HG02623 (cell line): ENCODE data around the gene SCARB1.

Experiments
- ATAC-seq: cut with Tn5 transposase; IDR thresholded peaks from one replicate; pipeline ENCODE4 v1.9.1; 2021; ENCODE audit warnings: moderate library complexity; ENCODE audit not compliant: unreplicated experiment

The SCARB1 gene

DNA sequence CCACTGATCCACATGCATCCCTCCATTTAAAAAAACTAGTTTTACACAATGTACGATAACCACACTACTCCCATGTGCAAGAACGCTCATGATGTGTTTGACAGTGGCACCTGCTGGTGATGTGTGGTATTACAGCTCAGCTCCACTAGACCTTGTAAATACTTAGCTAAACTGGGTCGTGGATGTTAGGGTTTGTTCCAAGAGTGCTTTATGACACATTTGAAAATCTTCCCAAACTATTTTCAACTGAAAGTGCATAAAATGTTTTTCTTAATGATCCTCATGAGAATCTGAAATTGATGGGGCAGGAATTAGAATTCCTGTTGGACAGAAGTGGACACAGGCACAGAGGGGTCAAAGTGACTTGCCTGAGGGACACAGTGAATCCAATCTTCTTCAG lies 99.2 kb downstream of the SCARB1 start:
- no peak for ATAC-seq

DNA sequence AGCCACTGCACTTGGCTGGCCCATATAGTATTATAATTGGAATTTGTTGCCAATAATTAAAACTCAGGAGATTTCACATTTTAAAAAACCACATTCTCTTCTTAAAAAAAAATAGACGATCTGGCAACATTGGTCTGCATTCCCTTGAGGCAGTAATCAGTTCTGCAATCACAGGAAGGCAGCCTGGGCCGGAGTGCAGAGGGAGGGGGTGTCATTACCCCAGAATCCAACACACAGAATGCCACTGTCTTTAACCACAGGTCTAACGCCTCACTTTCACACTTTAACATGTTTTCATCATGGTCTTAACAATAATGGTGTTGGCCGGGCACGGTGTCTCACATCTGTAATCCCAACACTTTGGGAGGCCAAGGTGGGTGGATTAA lies 100.1 kb downstream of the SCARB1 start:
- no peak for ATAC-seq

DNA sequence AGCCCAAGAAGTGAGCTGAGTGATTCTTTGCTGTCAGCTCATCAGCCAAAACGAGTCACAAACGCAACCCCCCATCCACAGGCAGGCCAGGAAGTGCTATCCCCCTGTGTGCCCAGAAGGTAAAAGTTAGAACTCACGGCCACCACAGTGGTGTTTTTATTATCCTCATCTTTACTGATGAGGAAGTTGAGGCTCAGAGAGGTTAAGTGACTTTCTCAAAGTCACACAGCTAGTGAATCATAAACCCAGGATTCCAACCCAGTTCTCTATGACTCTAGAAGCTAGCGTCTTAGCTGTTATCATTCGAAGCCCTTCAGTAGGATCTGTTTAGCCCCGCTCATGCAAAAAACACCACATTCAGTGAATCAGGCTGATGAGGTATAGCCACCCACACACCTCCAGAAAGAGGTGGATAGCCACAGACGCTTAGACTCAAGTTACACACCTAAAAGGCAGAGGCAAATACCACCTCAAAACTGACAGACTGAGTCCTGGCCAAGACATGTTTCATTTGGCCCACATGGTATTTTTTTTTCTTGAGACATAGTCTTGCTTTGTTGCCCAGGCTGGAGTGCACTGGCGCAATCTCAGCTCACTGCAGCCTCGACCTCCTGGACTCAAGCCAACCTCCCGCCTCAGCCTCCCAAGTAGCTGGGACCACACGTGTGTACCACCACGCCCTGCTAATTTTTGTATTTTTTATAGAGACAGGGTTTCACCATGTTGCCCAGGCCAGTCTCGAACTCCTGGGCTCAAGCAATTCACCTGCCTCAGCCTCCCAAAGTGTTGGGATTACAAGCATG lies 100.7 kb downstream of the SCARB1 start:
- no peak for ATAC-seq

DNA sequence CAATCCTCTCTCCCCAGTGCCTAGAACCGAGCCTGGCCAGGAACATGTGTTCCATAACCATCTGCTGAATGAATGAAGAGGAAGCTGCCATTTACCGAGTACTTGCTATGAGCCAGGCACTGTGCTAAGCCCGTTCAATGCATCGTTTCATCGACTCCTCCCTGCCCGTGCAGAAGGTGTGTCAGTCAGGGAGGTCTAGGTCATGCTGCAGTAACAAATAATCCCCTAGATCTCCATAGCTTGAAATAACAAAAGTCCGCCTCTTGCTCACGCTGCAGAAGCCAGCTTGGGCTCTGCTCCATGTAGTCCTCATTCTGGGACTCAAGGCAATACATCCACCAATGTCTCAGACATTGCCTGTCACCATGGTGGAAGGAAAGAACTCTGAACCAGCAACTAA lies 101.3 kb downstream of the SCARB1 start:
- ATAC-seq, result no peak

DNA sequence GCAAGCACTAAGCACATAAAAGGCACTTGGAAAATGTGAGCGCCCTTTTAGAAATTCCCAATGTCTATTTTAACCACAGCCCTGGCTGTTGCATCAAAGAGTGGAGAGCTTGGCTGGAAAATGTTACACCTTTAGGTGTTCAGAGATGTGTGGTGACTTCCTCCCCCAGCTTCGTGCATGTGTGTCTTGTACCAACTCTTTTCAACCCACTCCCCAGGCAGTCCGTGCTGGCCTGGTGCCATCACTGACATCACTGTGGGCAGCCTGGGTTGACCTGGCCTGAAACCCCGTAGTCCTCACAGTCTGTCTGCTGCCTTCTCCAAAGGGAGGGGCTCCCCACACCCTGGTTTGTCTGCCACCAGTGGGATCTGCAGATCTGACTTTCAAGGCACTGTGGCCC lies 101.8 kb downstream of the SCARB1 start:
- ATAC-seq, result no peak

DNA sequence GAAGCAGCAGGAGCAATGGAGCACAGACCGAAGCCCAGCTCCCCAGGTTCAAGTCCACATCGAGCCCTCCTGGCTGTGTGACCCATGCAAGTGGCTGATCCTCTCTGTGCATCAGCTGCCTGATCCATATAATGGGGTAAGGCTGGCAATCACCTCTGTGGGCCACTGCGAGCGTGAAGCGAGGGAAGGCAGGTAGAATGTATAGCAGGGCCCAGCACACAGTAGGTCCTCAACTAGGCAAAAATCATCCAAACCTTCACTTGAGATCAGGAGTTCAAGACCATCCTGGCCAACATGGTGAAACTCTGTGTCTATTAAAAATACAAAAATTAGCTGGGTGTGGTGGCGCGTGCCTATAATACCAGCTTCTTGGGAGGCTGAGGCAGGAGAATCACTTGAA lies 102.6 kb downstream of the SCARB1 start:
- ATAC-seq, result no peak

DNA sequence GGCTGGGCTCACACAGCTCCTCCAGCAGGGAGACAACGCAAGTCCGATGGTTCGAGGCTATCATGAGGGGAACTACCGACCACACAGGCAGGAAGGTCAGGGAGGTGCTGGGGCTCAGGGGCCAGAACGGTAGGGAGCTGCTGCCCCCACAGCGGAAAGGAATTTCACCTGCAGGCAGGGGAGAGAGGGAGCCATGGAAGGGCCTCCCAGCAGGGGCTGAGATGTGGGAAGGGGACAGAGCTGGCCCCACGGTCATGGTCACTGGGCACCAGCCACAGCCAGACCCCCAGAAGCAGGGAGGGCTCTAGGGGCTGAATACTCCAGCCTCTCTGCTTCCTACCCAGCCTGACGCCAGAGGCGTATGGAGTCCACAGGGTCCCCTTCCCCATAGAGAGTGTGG lies 103.1 kb downstream of the SCARB1 start:
- no peak for ATAC-seq

DNA sequence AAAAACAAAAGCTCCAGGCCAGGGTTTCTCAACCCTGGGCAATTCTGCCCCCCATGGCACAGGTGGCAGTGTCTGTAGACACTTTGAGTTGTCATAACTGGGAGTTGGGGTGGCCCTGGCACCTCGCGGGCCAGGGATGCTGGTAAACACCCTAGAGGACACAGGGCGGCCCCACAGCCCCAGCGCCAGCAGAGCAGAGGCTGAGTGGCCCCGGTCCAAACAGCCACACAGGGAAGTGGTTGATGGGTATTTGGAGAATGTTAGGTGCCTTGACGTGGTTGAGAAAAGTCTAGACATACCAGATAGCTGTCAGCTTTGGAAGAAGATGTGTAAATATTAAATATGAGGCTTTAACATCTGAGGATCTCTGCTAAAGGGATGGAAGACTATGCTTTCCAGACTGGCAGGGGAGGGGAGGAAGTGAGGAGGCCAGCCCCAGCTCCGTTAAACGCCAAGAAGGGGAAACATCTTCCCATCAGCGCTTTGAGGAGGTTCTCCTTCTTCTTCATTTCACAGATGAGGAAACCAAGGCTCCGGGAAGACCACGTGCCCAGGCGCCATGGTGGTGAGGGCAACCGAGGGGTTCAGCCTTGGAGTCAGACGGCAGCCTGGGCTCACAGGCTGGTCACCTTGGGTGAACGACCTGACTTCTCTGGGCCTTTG lies 103.7 kb downstream of the SCARB1 start:
- no peak for ATAC-seq

DNA sequence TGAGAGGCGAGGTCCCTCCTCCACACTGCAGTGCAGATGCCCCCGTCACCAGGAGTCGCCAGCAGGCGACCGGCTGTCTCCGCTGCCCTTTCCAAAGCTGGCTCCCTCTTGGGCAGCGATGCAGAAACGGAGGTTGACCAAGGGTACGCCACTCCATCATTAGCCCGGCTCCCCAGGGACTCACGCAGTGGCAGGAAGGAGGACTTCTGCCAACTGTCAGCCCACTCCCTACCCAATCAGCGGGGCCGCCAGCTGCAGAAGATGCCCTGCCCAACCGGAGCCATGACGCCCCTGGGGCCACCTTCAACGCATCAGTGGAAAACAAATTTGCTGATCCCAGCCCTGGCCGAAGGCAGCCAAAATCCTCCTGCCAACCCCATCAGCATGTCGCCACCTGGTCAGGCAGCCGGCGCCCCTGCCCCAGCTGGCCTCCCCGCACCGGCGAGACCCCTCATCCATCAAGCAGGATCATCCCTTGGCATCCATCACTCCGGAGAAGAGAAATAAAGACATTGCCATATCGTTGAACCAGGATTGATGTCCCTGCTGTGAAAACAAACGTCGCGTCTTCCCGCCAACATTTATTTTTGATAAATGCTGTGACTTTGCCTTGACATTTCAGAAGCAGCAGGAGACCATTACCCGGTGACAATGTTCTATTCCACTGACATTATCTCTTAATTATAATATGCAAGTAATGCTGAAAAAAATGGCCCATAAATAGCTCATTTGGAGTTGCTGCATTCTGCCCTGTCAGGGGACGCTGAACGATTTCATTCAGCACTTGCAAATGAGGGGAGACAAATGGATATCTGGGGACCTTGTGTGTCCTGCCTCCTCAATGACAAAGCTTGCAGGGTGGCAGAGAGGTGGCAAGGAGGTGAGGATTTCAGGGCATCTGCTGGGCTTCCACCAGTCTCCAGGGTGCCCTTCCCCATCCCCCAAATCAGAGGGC lies 105.1 kb downstream of the SCARB1 start:
- no peak for ATAC-seq

DNA sequence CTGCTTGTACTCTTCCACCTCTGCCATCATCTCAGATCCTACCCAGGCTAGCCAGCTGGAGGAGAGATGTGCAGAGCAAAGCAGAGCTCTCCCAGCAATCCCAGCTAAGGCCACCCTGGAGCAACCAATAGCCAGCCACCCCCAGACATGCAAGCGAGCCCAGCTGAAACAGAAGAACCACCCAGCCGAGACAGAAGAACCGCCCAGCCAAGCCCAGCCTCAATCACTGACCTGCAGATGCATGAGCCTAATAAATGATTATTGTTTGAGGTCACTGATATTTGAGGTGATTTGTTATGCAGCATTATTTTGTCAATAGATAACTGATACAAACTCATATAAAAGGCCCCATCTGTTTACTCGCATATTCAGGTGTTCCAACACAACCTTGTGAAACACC lies 106.3 kb downstream of the SCARB1 start:
- ATAC-seq, result no peak

DNA sequence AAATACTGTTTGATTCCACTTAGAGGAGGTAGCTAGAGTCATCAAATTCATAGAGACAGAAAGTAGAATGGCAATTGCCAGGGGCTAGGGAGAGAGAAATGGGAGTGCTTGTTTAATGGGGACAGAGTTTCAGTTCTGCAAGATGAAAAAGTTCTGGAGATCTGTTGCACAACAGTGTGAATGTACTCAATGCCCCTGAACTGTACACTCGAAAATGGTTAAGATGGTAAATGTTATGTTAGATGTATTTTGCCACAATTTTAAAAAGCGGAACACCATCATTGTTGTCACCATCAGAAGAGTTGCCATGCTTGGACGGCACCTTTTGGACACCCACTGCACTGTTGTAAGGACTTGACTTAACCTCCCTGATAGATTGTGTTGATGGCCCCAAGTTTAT lies 106.9 kb downstream of the SCARB1 start:
- no peak for ATAC-seq

DNA sequence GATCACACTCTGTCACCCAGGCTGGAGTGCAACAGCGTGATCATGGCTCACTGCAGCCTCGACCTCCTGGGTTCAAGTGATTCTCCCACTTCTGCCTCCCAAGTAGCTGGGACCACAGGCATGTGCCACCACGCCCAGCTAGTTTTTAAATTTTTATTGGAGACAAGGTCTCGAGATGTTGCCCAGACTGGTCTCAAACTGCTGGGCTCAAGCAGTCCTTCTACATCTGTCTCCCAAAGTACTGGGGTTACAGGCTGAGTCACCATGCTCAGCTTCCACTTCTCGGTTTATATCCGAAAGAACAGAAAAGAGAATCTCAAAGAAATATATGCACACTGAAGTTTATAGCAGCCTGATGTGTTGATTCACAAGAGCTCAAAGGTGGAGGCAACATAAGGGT lies 107.5 kb downstream of the SCARB1 start:
- no peak for ATAC-seq

DNA sequence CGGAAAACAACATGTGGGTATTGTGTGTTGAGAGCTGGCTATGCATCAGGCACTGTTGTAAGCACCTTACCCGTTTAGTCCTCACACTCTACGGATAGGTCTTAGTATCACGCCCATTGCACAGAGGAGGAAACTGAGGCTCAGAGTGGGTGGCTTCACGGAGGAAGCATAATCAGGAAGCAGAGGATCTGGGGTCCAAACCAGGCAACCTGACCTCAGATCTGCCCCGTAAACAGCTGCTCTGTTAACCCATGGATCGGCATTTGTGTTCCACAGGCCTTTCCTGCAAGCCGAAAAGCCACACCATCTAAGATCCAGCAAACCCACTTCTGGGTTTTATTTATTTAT lies 107.9 kb downstream of the SCARB1 start:
- ATAC-seq, result no peak

DNA sequence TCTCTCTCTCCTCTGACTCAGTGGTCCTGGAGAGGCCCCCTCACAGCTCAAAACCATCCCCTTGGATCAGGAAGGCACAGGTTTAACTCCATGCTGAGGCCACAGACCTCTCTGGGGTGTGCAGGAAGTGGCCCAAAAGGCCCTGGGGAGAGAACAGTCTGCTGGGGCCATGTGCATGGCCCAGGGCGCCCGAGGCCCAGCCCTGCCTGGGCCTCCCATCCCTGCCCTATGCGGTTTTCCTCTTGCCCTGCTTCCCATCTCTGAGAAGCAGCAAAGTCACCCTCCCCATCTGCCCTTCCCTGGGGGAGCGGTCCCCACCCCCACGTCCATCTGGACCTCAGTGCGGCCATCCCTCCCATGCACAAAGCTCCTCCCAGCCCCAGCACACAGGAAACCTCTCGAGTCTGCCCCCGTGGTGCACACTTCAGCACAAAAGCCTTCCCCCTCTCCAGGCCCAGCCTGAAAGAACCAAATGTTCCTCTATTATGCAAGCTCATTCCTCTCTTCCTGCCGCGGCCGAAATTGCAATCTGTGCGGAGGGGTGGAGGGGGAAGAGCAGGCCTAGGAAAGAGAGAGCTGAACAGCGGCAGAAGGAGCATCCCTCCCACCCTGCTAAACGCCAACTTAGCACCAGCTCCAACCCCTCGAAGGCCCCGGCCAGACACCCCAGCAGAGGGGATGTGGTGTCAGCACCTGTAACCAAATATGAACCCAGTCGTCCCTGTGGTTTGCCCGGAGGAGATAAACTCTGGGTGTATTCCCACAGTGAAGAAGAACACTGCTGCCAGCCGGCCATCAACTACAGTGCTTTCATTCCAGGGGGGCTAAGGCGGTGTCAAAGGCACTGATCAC lies 108.5 kb downstream of the SCARB1 start:
- ATAC-seq, result no peak

DNA sequence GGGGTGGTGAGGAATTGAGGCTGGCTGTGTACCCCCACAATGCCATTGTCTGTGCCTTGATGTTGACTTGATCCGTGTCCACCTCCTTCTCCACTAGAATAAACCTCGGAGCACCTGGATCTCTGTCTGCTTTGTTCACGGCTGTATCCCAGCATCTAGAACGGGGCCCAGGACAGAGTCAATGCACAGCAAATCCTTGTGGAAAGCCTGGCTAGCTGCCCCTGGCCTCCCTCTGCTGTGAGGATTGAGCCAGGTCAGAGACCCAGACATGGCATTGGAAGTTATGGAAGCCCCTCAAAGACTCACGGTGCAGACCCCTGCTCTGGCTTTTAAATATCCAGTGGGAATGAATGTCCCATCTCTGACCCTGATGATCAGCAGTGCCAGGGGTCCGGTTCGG lies 109.2 kb downstream of the SCARB1 start:
- ATAC-seq, result no peak

DNA sequence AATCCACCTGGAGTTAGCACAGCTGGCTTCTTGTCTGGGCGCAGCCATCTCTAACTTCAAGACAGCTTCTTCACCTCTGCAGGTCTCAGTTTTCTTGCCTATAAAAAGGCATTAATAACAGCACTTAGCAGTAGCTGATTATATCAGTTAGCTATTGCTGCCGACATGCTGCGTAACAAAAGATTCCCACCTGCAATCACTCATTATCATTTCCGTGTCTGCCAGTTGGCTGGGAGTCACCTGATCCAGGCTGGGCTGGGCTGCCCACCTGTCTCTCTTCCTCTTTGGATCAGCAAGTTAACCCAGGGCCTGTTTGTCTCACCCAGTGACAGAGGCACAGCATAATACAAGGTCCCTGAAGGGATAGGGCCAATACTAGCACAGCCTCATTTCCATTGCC lies 109.7 kb downstream of the SCARB1 start:
- no peak for ATAC-seq

DNA sequence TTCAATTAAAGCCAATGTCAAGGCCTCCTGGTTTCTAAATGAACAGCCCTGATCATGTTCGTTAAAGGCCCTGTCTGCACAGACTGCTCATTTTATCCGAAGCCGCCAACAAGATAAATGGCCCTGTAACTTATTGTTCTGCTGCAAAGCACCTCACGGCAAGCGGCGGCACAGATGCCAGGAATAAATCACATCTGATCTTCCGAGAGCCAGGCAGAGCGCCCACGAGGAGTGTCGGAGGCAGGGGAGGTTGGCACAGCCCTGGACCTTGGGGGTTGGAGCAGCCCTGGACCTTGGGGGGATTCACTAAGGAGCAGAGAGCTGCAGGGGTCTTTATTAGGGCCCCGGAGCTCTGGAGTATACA lies 110.5 kb downstream of the SCARB1 start:
- no peak for ATAC-seq

DNA sequence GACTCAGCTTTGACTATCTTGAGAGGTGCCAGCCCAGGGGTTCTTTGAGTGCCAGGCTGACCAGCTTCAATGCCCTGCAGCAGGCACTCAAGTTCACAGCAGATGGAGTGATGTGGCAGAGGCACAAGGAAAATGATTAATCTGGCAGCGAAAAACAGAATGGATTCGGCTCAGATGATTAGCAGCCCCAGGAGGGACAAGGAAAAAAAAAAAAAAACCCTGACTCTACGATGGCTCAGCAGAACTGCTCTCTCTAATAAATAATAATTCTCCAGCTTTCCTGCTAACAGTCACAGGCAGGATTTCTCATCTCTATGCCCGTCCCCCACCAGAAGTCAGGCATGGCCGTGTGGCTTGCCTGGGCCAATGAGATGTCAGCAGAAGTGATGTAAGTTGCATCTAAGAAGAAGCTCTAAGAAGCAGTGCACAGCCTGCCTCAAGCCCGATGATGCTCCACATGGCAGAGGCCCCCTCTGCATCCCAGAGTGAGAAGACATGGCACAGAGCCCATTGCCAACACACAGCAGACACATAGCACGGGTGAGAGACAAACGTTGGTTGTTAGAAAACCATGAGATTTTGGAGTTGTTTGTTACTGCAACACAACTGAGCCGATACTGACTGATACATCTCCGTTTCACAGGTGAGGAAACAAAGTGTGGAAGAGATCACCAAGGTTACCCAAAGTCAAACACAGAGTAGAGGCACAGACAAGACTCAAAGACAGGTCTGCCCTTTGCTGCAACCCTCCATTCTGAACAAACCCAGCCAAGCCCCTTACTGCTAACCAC lies 111.0 kb downstream of the SCARB1 start:
- ATAC-seq, result no peak

DNA sequence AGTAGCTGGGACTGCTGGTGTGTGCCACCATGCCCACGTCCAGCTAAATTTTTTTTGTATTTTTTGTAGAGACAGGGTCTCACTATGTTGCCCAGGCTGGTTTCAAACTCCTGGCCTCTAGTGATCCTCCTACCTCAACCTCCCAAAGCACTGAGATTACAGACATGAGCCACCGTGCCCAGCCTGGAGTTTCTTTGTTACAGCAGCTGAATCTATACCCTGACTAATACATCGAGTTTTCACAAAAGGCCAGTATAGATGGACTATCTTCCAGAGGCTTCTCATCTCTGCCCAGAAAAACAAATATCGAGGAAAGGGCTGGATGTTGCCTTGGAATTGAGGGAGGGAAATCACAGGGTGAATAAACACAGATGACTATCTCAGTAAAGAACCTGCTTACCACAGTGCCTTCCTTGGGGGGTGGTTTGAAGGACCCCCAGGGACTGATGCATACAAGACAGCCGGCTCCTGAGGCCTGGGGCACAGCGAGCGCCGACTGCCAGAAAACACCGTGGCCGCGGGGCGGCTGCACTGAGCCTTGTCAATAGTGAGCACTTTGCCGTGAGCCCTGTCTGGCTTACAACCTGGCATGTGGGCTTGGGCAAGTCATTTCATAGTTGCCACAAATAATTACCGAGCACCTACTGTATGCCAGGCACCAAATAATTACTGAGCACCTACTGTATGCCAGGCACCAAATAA lies 111.9 kb downstream of the SCARB1 start:
- ATAC-seq, result no peak
